ENCODE data around the gene C2orf72.

GRCh38 chr2:231034291-231034882 lies 2.9 kb upstream of the C2orf72 start:
- TF ChIP-seq EZH2 (IDR thresholded peaks at IDR 0.05; ENCODE audit: borderline replicate concordance, insufficient read depth, low read depth, low read length, poor library complexity, severe bottlenecking) (no peak), CTCF (IDR thresholded peaks at IDR 0.05) (no peak)

Measured in B cell (primary cell).